Body of pancreas (tissue), 4 donors: ENCODE measurements around the gene CTBP1.

Experiments
- CTCF ChIP-seq, 7 experiments: fragments of 450-650 bp in 4 of 7; fragments of 200-600 bp in 3 of 7; sonication (generic) in 3 of 7; IDR thresholded peaks; one replicate each; pipeline ENCODE4 v1.5.1; 2016 to 2019; ENCODE audit warnings: antibody characterized with exemption in 7 of 7
- POLR2A ChIP-seq, 3 donors: fragments of 450-650 bp; IDR thresholded peaks; one replicate each; pipeline ENCODE4 v1.6.1; 2016; ENCODE audit warnings: antibody characterized with exemption in 3 of 3, mild to moderate bottlenecking in 2 of 3

DNA sequence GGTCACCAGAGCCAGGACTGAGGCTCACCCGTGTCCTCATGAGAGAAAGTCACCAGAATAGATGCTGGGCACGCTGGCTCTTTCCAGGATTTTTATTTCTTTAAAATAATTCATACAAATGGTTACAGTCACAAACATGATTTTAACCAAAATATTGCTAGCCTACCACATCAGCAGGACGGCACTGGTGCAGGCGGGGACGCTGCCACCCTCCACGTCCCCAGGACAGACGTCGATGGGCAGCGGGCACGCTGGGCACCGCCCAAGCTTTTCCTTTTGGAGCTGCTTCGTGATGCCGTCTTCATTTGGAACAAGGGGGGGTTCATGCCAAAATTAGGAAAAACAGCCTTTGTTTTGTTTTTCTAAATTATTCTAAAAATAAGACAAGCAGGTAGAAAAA lies 37.6 kb downstream of the CTBP1 start:
- TF ChIP-seq CTCF (IDR thresholded peaks at IDR 0.05): no peak
- no peak for TF ChIP-seq POLR2A (IDR thresholded peaks at IDR 0.05)
